Muscle layer of duodenum (tissue), 2 donors: ENCODE results near the gene FAM13C.

Source experiments
- H3K27ac ChIP-seq: one replicate; pipeline ENCODE4 v1.7.0; 2013; ENCODE audit warnings: mild to moderate bottlenecking, low read length
- H3K27me3 ChIP-seq: one replicate; pipeline ENCODE4 v1.7.0; 2013; ENCODE audit warnings: low read depth, mild to moderate bottlenecking, control low read depth, low read length
- H3K36me3 ChIP-seq, 2 donors: one replicate each; pipeline ENCODE4 v1.7.0; 2013; ENCODE audit warnings: low read length in 2 of 2, control low read depth in 1 of 2, mild to moderate bottlenecking in 1 of 2; ENCODE audit not compliant: insufficient read depth in 2 of 2, control insufficient read depth in 1 of 2
- H3K4me1 ChIP-seq, 2 donors: one replicate each; pipeline ENCODE4 v1.7.0; 2013; ENCODE audit warnings: low read length in 2 of 2, mild to moderate bottlenecking in 2 of 2, control low read depth in 1 of 2, moderate library complexity in 1 of 2; ENCODE audit not compliant: insufficient read depth in 2 of 2, control insufficient read depth in 1 of 2
- H3K4me3 ChIP-seq, 2 donors: one replicate each; pipeline ENCODE4 v1.7.0; 2013; ENCODE audit warnings: low read length in 2 of 2, low read depth in 1 of 2, mild to moderate bottlenecking in 1 of 2
- H3K9me3 ChIP-seq, 2 donors: one replicate each; pipeline ENCODE4 v1.7.0; 2013; ENCODE audit warnings: low read length in 2 of 2, control low read depth in 1 of 2, mild to moderate bottlenecking in 1 of 2; ENCODE audit not compliant: control insufficient read depth in 1 of 2
- donor health status: healthy.

Gene FAM13C

GRCh38 chr10:59336632-59337031, 25.7 kb downstream of the FAM13C start:
- Histone ChIP-seq H3K9me3 (no peaks in the 10 kb centered on the region), H3K27me3 (no peaks in the 10 kb centered on the region), H3K36me3 (no peaks in the 10 kb centered on the region), H3K4me1 (peaks cover 0 to 52% of the 10 kb centered on the region in 2 donors), H3K4me3 (peak overlapping the region in 1 of 2 donors; percentile 16), H3K27ac (peak overlapping the region; percentile 37)

GRCh38 chr10:59335497-59335896, 26.9 kb downstream of the FAM13C start:
- Histone ChIP-seq H3K27me3 (no peaks in the 10 kb centered on the region), H3K4me1 (peaks cover 0 to 60% of the 10 kb centered on the region in 2 donors), H3K27ac (no peak overlapping the region), H3K9me3 (no peaks in the 10 kb centered on the region), H3K36me3 (no peaks in the 10 kb centered on the region), H3K4me3 (no peak overlapping the region)

- H3K27ac ChIP-seq = no peak overlapping the region
- H3K4me1 ChIP-seq = peaks cover 0 to 58% of the 10 kb centered on the region in 2 donors
- no peaks in the 10 kb centered on the region for H3K27me3 ChIP-seq
- no peaks in the 10 kb centered on the region for H3K36me3 ChIP-seq
- H3K4me3 ChIP-seq = no peak overlapping the region
- H3K9me3 ChIP-seq = no peaks in the 10 kb centered on the region
Observed at GRCh38 chr10:59333701-59334100, 28.6 kb downstream of the FAM13C start.

- Histone ChIP-seq H3K27ac (no peak overlapping the region), H3K4me1 (peaks cover 0 to 48% of the 10 kb centered on the region in 2 donors), H3K27me3 (no peaks in the 10 kb centered on the region), H3K4me3 (no peak overlapping the region), H3K9me3 (no peaks in the 10 kb centered on the region), H3K36me3 (no peaks in the 10 kb centered on the region)
Observed at GRCh38 chr10:59332581-59332980, 29.8 kb downstream of the FAM13C start.

- H3K4me1 ChIP-seq = peaks cover 0 to 38% of the 10 kb centered on the region in 2 donors
- no peaks in the 10 kb centered on the region for H3K36me3 ChIP-seq
- no peak overlapping the region for H3K4me3 ChIP-seq
- no peaks in the 10 kb centered on the region for H3K27me3 ChIP-seq
- H3K9me3 ChIP-seq = no peaks in the 10 kb centered on the region
- H3K27ac ChIP-seq = no peak overlapping the region
Observed at GRCh38 chr10:59331661-59332060, 30.7 kb downstream of the FAM13C start.

- Histone ChIP-seq H3K27ac (no peak overlapping the region), H3K27me3 (no peaks in the 10 kb centered on the region), H3K36me3 (peaks cover 0 to 5% of the 10 kb centered on the region in 2 donors), H3K4me1 (peaks cover 0 to 28% of the 10 kb centered on the region in 2 donors), H3K9me3 (no peaks in the 10 kb centered on the region), H3K4me3 (no peak overlapping the region)
Observed at GRCh38 chr10:59325116-59325515, 37.2 kb downstream of the FAM13C start.

- Histone ChIP-seq H3K4me1 (peaks cover 0 to 31% of the 10 kb centered on the region in 2 donors), H3K9me3 (no peaks in the 10 kb centered on the region), H3K4me3 (no peak overlapping the region), H3K27ac (no peak overlapping the region), H3K36me3 (peaks cover 0 to 5% of the 10 kb centered on the region in 2 donors), H3K27me3 (no peaks in the 10 kb centered on the region)
Observed at GRCh38 chr10:59324597-59324996, 37.8 kb downstream of the FAM13C start.

- Histone ChIP-seq H3K4me1 (peaks cover 0 to 29% of the 10 kb centered on the region in 2 donors), H3K27me3 (no peaks in the 10 kb centered on the region), H3K9me3 (no peaks in the 10 kb centered on the region), H3K4me3 (no peak overlapping the region), H3K27ac (peak overlapping the region; percentile 42), H3K36me3 (peaks cover 0 to 5% of the 10 kb centered on the region in 2 donors)
Observed at GRCh38 chr10:59323831-59324401, 38.4 kb downstream of the FAM13C start.

- Histone ChIP-seq H3K4me1 (peaks cover 0 to 29% of the 10 kb centered on the region in 2 donors), H3K4me3 (no peak overlapping the region), H3K27ac (peak overlapping the region; percentile 44)
Observed at GRCh38 chr10:59323036-59323459, 39.3 kb downstream of the FAM13C start.

GRCh38 chr10:59322131-59322530, 40.2 kb downstream of the FAM13C start:
- Histone ChIP-seq H3K4me1 (peaks cover 0 to 29% of the 10 kb centered on the region in 2 donors), H3K27me3 (no peaks in the 10 kb centered on the region), H3K9me3 (no peaks in the 10 kb centered on the region), H3K27ac (no peak overlapping the region), H3K36me3 (peaks cover 0 to 5% of the 10 kb centered on the region in 2 donors), H3K4me3 (no peak overlapping the region)

More at GRCh38 chr10:59323036-59323459, 39.3 kb downstream of the FAM13C start:
- H3K27me3 ChIP-seq = no peaks in the 10 kb centered on the region
- no peaks in the 10 kb centered on the region for H3K9me3 ChIP-seq
- peaks cover 0 to 5% of the 10 kb centered on the region in 2 donors for H3K36me3 ChIP-seq

GRCh38 chr10:59320355-59320754, 42.0 kb downstream of the FAM13C start:
- no peaks in the 10 kb centered on the region for H3K9me3 ChIP-seq
- no peak overlapping the region for H3K4me3 ChIP-seq
- no peak overlapping the region for H3K27ac ChIP-seq
- H3K4me1 ChIP-seq = peaks cover 0 to 31% of the 10 kb centered on the region in 2 donors
- peaks cover 0 to 5% of the 10 kb centered on the region in 2 donors for H3K36me3 ChIP-seq
- no peaks in the 10 kb centered on the region for H3K27me3 ChIP-seq

- Histone ChIP-seq H3K36me3 (peaks cover 0 to 5% of the 10 kb centered on the region in 2 donors), H3K4me3 (no peak overlapping the region), H3K9me3 (no peaks in the 10 kb centered on the region), H3K27me3 (no peaks in the 10 kb centered on the region), H3K4me1 (peaks cover 0 to 32% of the 10 kb centered on the region in 2 donors), H3K27ac (no peak overlapping the region)
Observed at GRCh38 chr10:59319854-59320253, 42.5 kb downstream of the FAM13C start.
